WI38 (cell line): ENCODE measurements around the gene CPSF2.

Experiments
- H3K4me3 ChIP-seq: 2 replicates; pipeline ENCODE4 v1.5.1; 2011; ENCODE audit warnings: low read depth, mild to moderate bottlenecking, control low read depth, low read length
- TF ChIP-seq, protein P1 (sequence below): IDR thresholded peaks from 2 replicates; pipeline ENCODE4 v1.5.1; 2012; ENCODE audit warnings: low read depth, mild to moderate bottlenecking, control low read depth, low read length

The CPSF2 gene

DNA sequence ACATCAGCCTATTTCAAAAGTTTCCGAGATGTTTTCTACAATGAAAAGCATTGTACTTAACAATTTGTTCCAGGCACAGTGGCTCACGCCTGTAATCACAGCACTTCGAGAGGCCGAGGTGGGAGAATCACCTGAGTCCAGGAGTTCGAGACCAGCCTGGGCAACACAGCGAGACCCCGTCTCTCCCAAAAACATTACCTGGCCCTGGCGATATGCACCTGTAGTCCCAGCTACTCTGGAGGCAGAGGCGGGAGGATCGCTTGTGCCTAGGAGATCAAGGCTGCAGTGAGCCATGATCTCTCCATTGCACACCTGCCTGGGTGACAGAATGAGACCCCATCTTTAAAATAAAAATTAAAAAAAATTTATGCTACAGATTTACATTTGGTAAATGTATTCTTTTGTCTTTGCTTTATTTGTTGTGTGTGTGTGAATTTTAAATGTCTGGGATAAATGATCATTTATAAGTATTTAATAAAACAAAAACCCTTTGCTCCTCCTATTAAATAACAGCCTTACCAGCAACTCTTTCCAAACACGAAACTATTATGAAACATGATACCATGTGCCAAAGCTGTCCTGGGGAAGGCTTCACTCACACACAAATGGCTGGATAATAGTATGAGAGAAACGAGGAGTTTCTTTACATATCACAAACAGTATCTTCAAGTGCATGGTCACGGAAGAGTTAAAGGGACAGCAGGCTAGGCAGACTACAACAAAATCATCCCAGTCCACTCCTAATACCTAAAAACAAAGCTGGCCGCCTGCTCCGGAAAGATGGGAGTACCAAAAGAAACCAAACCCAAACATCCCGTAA lies 16.5 kb upstream of the CPSF2 start:
- peak overlapping the region; percentile 96 for H3K4me3 ChIP-seq
- TF ChIP-seq, protein P1, sequence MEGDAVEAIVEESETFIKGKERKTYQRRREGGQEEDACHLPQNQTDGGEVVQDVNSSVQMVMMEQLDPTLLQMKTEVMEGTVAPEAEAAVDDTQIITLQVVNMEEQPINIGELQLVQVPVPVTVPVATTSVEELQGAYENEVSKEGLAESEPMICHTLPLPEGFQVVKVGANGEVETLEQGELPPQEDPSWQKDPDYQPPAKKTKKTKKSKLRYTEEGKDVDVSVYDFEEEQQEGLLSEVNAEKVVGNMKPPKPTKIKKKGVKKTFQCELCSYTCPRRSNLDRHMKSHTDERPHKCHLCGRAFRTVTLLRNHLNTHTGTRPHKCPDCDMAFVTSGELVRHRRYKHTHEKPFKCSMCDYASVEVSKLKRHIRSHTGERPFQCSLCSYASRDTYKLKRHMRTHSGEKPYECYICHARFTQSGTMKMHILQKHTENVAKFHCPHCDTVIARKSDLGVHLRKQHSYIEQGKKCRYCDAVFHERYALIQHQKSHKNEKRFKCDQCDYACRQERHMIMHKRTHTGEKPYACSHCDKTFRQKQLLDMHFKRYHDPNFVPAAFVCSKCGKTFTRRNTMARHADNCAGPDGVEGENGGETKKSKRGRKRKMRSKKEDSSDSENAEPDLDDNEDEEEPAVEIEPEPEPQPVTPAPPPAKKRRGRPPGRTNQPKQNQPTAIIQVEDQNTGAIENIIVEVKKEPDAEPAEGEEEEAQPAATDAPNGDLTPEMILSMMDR = no peak

DNA sequence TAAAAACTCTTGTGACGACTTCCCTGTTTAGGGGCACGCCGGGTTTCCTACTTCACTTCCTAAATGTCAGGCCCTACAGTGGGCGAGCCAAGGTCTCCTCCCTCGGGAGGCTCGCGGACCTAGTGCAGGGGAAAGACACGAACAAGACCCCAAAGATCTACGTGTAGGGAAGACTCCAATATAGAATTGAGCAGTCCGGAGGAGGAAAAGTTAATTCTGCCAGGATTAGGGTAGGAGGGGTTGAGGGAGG lies 16.0 kb upstream of the CPSF2 start:
- TF ChIP-seq, protein P1 = no peak
- peak overlapping the region; percentile 96 for H3K4me3 ChIP-seq

DNA sequence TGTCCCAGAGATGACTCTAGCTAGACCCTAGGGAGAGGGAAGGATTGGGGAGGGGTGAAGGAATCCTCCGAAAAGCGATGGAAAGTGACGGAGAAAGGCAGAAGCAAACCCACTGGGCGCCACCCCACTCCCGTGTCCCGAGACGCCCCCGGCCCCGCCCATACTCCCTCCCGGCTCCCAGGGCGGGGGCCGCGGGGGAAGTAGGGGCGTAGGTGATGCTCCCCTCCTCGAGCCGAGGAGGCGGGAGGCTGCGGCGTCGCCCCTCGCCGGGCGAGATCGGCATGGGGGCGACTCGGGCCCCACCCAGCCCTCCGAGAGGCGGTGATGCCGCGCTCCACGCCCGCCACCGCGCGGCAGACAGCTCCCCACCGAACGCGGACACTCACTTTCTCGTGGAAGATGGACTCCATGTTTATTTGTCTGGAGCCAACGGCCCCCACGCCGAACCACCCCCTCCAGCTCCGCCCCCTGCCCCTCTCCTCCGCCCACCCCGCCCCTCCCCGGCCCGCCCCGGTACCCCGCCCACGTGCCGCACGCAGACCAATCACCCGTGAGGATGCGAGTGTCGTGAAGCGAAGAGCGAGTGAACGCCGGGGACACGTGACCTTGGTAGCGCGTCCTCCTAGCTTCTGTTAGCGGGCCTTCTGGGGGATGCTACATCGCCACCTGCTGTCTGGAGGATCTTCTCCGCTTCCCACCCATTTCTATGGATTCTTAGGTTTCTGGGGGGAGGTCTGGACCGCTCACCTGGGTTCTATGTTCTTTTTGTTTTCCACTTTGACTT lies 15.4 kb upstream of the CPSF2 start, which contains the start of gene ATXN3:
Gene ATXN3 (minus strand): TSS at position 440 of the 784 bp plus-strand sequence. CDS start 30 bp downstream, at position 410.
- peak within 1 kb of the TSS; percentile 96 for H3K4me3 ChIP-seq
- TF ChIP-seq, protein P1 = peak; percentile 72

DNA sequence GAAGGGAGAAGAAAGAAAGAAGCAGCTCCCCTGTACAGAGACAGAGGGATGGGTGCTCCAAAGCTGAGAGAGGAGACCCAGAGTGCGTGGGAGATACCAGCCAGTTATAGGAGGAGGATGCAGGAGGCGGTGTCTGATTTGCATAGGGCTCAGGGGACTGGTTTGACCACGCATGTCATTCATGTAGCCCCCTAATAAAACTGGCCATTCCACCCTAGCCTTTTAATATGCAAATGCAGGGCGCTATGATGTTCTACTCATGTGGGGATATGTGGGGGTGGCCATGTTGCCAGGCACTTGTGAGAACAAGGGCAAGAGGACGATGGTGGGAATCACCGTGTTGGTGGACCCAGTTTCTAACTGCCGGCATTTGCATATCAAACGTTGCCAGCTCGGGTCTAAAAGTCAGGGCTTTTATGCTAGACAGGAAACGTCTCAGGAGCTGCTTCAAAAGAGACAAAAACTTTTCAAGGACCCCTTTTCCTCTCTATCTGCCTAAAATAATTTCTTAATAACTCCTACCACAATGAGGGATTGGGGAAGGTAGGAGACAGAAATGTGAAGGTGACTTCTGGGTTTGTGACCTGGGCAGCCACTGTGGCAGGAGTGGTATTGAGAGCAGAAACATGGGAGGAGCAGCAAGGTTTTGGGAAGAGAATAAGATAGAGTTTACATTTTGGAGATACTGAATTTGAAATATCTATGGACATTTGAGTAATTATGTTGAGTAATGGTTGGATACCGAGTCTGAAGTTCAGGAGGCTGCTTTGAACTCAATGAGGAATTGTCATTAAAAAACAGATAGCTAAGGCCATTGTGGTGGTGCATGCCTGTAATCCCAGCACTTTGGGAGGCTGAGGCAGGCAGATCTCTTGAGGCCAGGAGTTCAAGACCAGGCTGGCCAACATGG lies 13.2 kb upstream of the CPSF2 start:
- no peak overlapping the region for H3K4me3 ChIP-seq
- TF ChIP-seq, protein P1 = no peak

DNA sequence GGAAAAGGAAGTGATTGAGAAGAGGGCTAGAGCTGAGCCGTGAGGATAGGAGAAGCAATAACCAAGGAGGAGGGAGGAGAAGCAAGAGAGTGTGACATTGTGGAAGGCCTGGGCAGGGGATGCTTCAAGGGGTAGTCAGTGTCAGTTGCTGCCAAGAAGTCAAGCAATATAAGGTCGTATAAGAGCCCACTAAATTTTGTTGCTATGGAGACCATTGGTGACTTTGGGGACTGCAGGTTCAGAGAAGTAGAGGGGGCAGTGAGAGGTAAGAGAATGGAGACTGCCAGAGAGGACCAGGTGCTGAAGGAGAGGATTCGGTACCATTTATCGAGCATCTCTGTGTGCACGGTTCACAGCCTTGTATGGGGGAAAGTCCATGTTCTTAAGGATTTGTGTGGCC lies 12.3 kb upstream of the CPSF2 start:
- TF ChIP-seq, protein P1 = no peak
- no peak overlapping the region for H3K4me3 ChIP-seq

DNA sequence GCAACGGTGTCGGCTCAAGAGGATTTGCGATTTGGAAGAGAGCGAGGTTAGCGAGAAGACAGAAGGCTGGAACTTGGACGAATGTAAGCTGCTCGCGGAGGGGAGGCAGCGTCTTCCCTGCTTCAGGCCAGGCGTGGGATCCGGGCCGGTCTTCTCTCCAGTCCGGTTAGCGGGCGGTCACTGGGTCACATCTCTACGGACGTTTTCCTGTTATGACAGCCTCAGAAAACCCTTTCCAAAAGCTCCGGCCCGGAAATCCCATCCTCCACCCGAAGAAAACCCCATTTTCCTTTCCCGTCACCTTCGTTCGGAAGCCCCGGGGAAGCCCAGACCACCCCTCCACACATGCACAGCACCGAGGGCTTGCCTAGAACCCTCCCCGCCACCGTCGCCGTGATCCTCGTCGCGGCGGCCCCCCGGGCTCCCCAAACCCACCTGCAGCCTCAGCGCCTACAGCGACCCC lies 531 bp upstream of the CPSF2 start:
- peak overlapping the region; percentile 95 for H3K4me3 ChIP-seq
- TF ChIP-seq, protein P1 = no peak
